GM20000 (cell line): Measurements from ENCODE around the gene ZNRD2.
A peak's percentile ranks its signal among the peaks of the same experiment; 100 is the strongest.

ENCODE experiments used
- DNase-seq: peaks from one replicate; pipeline ENCODE4 v3.0.0; 2012; ENCODE audit warnings: low spot score
- CTCF ChIP-seq: IDR thresholded peaks from 2 replicates; pipeline ENCODE4 v1.5.1; 2012; ENCODE audit warnings: mild to moderate bottlenecking, control low read depth; ENCODE audit errors: extremely low read depth, missing control alignments

Gene ZNRD2

GRCh38 chr11:65565624-65566453 is 4.4 kb upstream of the ZNRD2 start:
- DNase-seq = no peak
- TF ChIP-seq CTCF = no peak

GRCh38 chr11:65569164-65569972 is 909 bp upstream of the ZNRD2 start:
- no peak for TF ChIP-seq CTCF
- DNase-seq = no peak

GRCh38 chr11:65571420-65571819 is 1.1 kb downstream of the ZNRD2 start:
- no peak for DNase-seq
- TF ChIP-seq CTCF = no peak

- no peak for DNase-seq
- TF ChIP-seq CTCF = no peak
These were observed 1.7 kb downstream of the ZNRD2 start for GRCh38 chr11:65571940-65572339.

DNA sequence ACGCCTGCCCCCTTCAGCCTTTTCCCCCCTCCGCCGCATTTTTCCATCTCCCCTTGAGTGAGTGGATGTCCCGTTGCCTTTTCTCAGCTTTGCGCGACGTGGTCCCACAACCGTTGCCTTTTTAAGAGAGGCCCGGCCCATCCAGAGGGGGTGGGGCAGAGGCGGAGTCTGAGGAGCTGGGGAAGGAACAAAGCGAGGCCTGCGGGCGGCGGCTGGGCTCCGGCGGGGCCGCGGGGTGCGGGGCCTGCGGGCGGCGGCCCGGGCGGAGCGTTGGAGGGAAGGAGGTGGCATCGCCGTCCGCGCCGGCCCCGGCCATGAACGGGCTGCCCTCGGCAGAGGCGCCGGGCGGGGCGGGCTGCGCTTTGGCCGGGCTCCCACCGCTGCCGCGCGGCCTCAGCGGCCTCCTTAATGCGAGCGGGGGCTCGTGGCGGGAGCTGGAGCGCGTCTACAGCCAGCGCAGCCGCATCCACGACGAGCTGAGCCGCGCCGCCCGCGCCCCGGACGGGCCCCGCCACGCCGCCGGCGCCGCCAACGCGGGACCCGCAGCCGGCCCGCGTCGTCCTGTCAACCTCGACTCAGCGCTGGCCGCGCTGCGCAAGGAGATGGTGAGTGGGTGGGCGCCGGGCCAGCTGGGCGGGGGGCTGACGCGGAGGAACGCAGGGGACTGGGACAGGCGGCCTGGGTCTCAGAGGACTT is 2.2 kb downstream of the ZNRD2 start, which contains the start of gene FAM89B:
Gene FAM89B, plus strand, starts transcription at position 183 of the 696 bp plus-strand sequence. Its CDS starts 132 bp downstream, at position 315.
- no peak for TF ChIP-seq CTCF
- peak; percentile 87 for DNase-seq

DNA sequence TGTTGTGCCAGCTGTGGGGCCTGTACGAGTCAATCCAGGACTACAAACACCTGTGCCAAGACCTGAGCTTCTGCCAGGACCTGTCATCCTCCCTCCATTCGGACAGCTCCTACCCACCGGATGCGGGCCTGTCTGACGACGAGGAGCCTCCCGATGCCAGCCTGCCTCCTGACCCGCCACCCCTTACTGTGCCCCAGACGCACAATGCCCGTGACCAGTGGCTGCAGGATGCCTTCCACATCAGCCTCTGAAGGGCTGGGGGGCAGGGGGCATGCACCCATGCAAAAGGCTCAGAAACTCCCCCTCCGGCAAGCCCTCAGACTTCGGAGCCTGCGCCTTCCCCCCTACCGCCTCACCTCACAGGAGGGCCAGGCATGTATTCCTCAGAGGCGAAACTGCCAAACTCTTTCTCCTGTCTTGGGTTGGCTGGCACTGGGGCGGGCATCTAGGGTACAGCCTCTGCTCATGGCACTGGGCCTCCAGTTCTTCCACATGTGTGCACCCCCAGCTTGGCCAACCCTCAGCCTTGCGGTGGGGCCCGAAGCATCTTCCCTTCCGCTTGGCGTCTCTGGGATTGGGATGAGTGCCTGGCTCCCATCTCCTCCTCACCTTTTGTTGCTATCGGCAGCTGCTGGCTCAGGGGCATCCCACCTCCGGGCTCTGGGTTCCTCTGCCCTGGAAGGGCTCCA is 3.3 kb downstream of the ZNRD2 start:
- DNase-seq = no peak
- no peak for TF ChIP-seq CTCF
